ENCODE results near the gene MYL10.
"Not testable (repeated sequence)": the region's sequence is repeated elsewhere in the genome, so short reads cannot be mapped to it uniquely, and the experiment has no call there.

Gene MYL10

DNA sequence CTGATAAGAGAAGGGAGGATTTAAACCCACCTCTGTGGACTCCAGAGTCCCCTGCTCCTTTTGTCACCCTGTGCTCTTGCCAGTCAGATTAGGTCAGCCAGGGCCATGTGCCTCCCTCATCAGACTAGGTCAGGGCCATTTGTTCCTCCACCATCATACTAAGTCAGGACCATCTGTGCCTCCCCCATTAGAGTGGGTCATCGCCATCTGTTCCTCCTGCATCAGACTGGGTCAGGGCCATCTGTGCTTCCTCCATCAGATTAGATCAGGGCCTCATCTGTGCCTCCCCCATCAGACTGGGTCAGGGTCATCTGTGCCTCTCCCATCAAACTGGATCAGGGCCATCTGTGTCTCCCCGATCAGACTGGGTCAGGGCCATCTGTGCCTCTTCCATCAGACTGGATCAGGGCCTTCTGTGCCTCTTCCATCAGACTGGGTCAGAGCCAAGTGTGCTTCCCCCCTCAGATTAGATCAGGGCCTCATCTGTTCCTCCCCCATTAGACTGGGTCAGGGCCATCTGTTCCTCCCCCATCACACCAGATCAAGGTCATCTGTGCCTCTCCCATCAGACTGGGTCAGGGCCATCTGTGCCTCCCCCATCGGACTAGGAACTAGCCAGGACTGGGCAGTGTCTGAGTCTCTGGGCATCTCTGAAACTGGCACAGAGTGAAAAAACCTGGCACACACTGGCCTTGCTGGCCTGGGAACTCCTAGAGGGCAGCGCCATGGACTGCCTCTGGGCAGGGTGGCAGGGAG is 11.5 kb downstream of the MYL10 start:
- DNase-seq: no peak

DNA sequence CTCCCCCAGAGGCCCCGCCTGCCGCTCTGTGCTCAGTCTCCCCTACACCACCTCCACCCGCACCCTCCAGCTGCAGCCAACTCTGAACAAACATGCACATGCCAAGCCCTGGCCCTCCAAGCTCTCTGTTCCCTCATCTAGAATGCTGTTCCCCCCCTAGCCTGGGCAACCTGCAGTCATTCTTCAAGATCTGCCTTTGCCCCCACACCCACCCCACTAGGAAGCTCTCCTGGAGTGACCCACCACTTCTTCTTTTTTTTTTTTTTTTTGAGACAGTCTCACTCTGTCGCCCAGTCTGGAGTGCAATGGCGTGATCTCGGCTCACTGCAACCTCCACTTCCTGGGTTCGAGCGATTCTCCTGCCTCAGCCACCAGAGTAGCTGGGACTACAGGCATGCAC is 13.7 kb downstream of the MYL10 start:
- DNase-seq: no peak

DNA sequence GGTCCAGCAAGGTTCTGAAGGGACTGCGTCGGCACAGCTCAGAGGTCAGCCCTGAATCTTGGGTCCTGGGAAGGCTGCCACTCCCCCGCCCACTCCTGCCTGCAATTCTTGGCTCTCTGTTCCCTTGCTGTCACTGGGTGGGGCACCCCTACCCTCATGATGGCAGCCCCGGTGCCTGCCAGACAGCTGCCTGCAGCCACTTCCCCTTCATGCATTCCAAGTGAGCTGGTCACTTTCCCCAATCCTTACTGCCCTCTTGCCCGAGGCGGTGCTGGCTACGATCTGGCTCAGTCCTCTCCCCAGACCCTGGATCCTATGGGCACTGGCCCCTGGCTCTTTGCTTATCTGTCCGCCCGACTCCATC is 14.2 kb downstream of the MYL10 start:
- no peak for DNase-seq

DNA sequence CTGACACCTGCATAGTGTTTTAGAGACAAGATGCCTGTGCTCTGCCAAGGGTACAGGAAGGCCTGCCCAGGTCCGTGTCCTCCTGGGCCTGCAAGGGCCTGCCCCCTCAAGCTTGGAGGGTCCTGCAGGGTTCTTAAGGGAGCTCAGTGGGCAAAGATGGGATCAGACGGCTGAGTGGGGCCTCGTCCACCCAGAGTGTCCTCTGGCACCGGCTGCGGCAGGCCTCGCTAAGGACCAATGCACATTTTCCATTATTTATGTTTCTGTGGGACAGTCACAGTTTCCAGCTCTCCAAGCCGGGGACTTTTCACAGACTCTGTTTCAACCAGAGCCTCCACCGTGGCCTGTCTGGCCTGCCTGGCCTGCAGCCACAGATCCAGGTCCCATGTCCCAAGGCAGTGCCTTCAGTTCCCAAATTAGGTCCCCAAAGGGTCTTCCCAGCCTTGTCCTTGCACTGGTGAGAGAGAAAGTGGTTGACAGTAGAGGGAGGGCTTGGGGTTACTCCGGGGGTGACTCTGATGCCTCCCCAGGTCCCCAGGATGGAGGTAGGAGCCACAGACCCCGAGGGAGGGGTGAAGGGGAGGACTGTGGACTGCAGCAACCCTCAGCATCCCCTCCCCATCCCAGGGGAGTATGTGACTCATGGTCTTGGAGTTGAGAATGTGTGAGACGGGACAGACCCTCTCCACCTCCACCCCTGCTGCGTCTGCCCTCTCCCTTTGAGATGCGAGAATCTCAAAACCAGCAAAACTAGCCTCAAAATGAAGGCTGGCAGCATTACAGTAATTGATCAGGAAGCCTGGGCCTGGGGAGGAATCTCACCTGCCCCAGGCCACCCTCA is 14.8 kb downstream of the MYL10 start:
- no peak for DNase-seq

DNA sequence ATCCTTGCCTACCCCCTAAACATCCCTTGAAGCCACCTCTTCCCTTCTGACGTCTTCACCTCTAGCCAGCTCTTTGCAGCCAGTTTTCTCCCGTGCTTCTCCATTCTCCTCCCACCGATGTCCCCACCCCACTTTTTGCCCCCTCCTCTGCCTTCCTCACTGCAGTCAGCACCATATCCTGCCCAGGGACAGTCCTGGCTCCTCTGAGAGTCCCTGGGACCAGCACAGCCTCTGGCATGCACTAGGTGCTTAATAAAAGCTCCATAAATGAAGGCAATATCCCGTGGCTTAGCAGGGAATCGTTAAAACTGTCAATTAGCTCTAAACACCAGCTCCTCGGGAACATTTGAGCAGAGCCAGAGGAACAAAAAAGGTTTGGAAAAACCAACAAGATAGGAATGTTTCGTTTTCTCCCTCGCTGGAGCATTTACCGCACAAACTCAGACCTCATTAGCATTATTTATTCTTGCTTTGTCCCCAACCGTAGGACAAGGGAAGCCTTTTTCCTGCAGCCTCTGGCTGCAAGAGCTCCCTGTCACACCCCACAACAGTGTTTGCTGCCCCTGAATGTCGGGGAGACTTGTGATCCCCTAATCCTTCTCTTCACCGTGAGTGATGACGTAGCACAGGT is 16.1 kb downstream of the MYL10 start:
- DNase-seq: no peak

DNA sequence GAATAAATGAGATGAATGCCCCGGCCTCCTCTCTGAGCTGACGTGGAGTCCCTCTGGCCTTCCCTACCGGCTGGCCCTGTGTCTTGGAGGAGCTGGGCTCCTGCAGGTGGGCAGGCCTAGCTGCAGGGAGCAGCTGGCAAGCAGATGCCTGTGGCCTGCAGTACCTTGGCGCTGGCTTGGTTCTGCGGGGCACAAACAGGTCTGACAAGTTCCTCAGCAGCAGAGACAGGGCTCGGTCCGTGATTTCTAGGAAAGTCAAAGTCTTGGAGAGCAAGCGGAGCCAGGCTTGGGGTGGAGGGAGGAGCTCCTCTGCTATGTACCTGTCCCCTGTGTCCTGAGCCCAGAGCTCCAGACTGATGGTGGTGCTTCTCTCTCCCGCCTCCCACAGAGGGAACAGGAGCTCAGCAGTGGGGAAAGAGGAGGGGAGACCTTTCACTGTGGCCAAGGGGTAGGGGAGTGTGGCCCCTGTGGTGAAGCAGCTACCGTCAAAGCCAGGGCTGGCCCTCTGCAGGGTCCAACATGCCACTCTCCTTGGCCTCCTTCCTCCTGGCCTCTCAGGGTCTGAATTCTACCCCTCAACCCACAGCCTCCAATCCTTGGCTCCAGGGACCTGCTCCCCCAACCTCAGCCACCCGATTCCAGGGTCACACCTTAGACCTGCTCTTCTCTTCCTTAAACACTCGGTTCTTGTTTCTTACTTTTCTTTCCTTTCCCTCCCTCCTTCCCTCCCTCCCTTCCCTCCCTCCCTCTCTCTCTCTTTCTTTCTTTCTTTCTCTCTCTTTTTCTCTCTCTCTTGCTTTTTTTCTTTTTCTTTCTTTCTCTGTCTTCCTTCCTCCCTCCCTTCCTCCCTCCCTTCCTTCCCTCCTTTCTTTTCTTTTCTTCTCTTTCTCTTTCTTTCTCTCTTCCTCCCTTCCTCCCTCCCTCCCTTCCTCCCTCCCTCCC is 20.1 kb downstream of the MYL10 start:
- no peak for DNase-seq

DNA sequence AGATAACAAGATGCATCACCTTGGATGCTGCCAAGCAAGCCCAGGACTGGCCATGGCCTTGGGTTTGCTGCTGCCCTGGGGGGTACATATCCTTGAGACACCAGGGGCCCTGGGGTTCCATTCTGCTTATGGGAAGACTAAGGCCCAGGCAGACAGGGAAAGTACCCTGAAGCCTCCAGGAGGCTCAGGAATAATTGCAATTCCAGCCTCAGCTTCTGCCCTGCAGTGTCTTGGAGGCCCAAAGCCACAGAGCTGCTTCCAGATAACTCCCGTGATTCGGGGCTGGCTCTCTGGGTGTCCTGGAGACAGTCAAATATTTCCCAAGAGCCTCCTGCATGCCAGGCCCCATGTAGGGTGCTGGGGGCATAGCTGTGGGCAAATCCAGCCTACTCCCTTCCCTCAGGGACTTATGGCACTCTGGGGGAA is 22.6 kb downstream of the MYL10 start:
- DNase-seq: no peak

DNA sequence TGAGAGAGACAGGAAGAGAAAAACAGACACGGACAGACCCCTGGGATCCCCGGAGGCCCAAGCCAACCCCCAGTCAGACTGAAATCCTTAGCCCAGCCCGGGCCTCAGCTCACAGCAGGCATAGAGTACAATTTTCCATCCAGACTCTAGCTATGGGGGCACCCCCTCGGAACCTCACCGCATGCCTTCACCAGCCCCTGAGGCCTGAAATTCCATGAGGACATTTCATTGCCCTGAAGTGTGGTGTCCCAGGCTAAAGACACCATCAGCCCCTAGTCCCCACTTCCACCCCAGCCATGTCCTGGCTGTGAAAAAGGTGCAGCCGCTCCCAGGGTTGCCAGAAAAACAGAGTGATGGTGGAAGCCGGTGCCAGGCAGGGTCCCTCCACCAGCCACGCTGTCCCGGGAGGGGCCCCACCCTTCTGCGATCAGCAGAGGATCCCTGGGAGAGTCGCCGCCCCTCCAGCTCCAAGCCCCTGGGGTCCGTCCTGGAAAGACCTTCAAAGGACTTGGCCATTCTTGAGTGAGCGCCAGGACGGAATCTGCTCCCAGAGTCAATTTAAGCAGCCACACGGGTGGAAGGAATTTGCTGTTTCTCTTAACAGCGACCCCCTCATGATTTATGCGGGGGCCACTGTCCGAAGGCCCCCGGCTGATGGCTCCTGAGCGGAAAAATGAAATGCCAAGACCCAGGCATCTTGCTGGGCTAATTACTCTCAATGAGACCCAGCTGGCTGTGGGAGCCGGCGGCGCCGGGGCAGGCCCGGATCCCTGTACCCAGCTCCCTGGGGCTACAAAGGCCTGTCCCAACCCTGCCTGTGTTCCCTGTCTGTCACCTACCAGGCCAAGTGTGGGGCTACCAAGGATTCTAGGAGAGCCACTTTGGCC is 23.2 kb downstream of the MYL10 start:
- no peak for DNase-seq

DNA sequence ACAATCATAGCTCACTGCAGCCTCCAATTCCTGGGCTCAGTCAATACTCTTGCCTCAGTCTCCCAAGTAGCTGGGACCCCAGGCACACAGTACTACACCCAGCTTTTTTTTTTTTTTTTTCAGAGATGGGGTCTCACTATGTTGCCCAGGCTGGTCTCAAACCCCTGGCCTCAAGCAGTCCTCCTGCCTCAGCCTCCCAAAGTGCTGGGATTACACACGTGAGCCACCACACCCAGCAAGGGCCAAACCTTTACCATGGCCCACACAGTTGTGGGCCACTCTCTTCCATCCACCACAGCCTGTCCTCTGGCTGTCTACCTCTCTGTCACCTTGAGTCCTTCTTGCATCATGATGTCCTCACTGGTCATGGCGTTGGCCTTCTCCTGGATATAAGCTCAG is 24.2 kb downstream of the MYL10 start:
- DNase-seq: not testable (repeated sequence)

DNA sequence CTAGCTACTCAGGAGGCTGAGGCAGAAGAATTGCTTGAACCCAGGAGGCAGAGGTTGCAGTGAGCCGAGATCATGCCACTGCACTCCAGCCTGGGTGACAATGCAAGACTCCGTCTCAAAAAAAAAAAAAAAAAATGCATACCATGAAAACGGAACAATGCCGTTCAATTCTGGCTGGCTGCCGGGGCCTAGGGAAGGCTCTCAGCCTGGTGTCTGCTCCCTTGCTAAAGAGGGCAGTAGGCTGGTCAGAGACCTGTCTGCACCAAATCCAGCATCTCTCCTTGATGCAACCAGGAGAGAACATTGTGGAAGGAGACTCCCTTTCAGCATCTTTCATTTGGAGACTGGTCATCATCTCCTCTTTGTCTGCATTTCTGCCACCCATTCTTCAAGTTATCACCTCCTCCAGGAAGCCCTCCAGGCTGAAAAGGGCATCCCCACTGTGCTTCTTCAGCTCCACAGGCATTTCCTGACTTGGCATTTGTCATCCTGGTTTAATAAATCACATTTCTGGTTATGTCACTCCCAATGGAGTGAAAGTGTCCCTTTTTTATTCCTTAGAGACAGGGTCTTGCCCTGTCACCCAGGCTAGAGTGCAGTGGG is 24.7 kb downstream of the MYL10 start:
- no peak for DNase-seq

DNA sequence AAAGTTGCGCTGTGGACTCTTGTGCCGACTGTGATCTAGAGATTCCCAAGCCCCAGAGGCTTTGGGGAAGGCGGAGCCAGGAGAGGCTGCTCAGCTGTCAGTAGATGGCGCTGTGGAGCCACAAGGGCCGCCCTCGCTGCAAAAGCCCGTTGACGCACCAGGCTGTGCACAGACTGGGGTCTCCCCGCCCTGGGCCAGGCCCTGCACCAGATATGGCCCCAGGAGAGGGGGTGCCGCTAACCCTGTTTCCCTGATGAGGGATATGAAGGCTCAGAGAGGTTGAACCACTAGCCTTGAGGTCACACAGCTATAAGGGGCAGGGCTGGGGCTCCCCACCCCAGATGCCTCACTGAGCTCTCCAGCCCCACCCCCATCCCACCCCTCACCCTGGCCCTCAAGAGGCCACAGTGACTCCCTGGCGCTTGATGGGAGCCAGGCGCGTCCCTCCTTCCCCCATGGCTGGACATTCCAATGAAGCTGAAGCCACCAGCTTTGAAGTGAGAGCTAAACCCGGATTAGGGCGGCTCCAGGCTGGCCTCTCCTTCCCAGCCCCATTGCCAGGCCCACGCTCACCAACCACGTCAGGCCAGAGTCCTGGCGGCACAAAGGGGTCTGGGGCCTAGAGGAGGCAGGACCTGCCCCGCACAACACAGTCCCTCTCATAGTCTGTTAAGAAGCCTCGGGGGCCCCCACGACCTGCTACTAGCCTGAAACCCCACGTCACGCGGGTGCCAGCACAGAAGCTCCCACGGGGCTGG is 26.4 kb downstream of the MYL10 start:
- peak; percentile 58 for DNase-seq

DNA sequence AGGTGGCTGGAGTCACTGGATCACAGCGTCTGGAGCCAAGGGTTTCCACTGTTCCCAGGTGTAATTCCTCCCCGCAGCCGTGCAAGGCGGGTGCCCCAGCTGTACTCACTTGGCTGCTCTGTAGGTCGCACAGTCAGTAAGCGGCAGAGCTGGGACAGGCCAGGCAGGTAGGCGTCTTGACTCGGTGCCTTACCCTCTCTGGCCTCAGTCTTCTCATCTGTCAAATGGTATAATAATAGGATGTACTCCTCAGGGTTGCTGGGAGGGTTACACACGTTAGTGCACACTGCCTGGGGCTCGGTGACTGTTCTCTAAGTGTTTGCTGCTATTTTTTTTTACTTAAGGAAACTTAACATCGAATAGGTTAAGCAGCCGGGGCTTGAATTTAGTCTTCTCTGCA is 27.0 kb downstream of the MYL10 start:
- DNase-seq: no peak

DNA sequence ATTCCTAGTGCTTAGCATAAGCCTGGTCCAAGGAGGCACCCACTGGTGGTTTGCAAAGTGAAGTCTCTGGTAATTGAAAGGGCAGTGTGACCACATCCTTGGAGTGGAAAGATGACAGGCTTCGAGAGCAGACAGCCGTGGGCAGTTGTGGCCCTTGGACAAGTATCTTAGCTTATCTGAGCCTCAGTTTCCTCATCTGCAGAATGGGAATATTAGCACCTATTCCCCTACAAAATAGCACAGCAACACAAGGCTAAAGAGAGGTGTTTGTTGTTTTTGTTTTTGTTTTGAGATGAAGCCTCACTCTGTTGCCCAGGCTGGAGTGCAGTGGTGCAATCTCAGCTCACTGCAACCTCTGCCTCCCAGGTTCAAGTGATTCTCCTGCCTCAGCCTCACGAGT is 29.3 kb downstream of the MYL10 start:
- no peak for DNase-seq

DNA sequence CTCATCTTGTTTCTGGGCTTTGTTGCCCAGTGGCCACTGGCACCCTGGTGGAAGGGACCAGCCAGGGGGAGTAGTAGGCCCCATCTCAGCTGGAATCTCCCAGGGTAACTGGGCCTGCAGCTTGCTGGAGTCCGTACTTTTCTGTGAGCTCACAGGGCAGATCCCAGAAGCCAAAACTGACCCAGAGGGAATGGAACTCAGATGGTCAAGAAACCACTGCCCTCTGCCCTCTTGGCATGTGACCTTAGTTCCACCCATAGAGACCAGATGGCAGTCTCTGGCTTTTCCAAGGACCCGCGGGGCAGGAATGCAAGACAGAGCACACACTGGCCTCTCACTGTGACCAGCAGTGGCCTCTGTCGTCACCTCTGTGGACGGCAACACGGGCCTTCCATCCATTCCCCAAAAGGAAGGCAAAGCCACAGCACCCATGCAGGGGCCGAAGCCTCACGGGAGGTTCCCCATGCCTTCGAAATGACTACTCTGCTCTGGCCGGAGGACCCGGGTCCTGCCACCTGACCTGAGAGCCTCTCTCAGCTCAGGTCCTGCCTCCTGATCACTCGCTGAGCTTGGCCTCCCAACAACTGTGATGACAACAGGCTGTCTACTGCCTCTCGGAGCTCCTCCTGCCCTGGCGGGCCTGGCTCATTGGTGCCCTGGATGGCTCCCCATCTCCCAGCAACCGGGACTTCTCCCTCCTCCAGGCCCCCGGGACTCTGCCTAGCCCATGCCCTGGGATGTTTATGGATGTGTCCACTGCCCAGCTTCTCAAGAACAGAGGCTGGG is 29.9 kb downstream of the MYL10 start:
- no peak for DNase-seq

DNA sequence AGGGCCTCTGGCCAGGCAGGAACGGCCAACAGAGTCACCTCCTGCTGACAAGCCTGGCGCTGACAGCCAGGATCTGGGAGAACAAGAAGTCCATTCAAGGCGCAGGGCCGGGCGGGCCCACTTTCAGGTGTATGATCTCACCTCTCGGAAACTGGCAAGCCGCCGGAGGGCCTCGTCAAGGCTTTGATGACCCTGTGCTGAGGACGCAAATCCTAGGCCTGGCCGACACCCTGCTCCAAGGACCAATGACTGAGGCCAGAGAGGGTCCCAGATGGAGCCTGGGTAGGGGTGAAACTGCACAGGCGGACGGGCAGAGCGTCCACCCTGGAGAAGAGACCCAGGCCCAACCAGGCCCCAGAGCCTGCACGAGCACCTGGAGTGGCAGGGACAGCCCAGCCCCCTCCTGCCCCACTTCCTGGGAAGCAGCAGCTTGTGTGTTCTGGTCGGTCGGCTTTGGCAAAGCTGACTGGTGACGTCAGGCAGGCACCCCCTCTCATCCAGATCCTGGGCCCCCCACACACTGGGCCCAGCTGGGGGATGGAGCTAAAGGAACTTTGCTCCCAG is 30.6 kb downstream of the MYL10 start:
- no peak for DNase-seq

DNA sequence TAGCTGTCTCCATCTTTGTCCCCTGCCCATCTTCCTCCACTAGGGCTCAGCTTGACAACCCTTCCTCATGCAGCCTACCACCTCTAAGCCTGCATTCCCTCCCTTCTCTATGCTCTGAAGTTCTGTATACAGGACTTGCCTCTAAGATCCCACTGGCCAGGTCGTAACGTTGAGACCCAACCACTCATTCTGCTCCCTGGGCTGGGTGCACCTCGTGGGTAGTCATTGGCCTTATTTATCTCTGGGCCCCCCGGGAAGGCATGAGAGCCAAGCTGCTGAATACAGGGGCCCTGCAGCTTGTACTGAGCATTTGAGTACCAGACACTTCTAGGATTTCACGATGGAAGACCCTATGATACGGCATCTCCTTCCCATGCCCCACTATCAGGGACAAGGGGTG is 31.2 kb downstream of the MYL10 start:
- no peak for DNase-seq

DNA sequence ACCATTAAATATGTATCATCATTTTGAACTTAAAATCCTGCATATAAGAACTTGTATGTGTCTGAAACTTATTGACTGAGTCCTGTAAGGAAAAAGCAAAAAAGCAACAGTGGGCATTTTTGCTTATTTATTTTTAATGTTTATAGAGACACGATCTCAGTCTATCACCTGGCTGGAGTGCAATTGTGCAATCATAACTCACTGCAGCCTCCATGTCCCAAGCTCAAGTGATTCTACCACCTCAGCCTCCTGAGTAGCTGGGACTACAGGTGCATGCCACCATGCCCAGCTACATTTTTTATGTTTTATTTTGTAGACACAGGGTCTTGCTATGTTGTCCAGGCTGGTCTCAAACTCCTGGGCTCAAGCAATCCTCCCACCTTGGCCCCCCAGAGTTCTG is 32.2 kb downstream of the MYL10 start:
- no peak for DNase-seq

DNA sequence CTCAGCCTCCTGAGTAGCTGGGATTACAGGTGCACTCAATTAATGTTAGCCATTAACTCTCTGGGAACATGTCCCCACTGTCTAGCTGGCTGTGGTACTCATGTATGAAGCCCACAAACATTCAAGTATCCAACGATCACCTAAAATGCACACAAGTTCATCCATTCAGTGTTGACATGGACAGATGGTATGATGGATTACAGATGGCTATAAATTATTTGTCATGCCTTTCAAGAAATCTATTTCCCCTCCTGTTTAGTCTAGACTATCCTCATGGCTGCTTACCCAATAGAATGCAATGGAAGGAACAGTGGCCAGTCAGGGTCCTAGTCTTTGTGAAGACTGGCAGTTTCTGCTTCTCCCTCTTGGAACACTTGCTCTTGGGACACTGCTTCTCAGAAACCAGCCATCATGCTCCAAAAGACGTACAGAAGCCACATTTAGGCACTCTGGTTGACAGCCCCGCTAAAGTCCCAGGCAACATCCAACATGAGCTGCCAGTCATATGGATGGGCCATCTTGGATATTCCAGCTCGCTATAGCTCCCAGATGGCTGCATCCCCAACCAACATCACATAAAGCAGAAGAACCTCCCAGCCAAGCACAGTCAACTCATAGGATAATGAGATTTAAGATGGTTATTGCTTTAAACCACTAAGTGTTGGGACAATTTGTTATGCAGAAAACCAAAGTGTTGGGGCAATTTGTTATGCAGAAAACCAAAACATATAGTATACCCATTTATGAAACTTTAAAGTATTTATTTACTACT is 33.1 kb downstream of the MYL10 start:
- no peak for DNase-seq

DNA sequence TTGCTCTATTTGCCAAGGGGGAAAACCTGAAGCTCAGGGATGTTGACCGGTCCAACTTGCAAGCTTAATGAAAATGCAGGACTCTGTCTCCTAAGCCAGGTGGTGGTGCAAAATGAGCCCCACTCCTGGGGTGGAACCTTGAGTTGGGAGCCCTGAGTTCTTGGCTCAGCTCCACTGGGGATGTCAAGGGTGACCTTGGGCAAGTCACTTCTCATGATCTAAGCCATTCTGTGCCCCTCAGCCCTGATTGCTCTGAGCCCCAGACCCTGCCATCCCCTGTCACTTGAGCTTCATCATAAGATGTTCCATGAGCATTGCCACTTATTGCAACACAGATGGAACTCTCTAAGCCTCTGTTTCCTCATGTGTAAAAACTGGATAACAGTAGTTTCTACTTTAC is 33.9 kb downstream of the MYL10 start:
- DNase-seq: no peak

Data from NCI-H1436 (cell line).